LNCAP (cell line): ENCODE data around the gene GNAT2.

ENCODE experiments used
- TF ChIP-seq, protein P1 (sequence below): fragments of 450-650 bp; IDR thresholded peaks from 2 replicates; pipeline ENCODE4 v1.5.1; 2017; ENCODE audit warnings: mild to moderate bottlenecking

Gene GNAT2

DNA sequence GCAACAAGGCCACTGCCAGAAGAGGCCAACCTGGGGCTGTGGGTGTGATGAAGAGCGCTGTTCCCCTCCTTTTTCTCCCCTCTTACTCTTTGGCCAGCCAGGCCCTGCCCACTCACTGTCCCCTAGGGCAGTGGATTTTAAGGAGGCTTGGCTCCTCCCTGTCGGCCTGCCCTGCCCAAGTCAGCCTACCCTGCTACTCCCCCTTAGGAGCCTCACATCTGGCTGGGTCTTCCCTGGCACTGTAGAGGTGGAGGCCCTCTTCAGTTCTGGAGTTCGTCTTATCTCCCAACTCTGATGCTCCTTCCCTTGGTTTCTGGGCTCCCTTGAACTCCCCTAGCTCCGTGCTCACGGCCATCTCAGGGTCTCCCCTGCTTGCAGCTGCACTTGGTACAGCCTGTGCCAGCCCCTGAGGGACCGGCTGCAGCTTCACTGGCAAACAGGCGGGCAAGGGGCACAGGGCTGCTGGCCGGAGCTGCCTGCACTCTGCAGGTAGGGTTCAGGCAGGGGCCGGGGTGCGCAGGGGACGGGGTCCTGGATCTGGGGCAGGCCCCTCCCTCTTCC, 4.3 kb upstream of the GNAT2 start:
- TF ChIP-seq, protein P1, sequence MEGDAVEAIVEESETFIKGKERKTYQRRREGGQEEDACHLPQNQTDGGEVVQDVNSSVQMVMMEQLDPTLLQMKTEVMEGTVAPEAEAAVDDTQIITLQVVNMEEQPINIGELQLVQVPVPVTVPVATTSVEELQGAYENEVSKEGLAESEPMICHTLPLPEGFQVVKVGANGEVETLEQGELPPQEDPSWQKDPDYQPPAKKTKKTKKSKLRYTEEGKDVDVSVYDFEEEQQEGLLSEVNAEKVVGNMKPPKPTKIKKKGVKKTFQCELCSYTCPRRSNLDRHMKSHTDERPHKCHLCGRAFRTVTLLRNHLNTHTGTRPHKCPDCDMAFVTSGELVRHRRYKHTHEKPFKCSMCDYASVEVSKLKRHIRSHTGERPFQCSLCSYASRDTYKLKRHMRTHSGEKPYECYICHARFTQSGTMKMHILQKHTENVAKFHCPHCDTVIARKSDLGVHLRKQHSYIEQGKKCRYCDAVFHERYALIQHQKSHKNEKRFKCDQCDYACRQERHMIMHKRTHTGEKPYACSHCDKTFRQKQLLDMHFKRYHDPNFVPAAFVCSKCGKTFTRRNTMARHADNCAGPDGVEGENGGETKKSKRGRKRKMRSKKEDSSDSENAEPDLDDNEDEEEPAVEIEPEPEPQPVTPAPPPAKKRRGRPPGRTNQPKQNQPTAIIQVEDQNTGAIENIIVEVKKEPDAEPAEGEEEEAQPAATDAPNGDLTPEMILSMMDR, result no peak

- TF ChIP-seq, protein P1, result no peak
Observed at GRCh38 chr1:109622895-109623294, 3.5 kb upstream of the GNAT2 start.

DNA sequence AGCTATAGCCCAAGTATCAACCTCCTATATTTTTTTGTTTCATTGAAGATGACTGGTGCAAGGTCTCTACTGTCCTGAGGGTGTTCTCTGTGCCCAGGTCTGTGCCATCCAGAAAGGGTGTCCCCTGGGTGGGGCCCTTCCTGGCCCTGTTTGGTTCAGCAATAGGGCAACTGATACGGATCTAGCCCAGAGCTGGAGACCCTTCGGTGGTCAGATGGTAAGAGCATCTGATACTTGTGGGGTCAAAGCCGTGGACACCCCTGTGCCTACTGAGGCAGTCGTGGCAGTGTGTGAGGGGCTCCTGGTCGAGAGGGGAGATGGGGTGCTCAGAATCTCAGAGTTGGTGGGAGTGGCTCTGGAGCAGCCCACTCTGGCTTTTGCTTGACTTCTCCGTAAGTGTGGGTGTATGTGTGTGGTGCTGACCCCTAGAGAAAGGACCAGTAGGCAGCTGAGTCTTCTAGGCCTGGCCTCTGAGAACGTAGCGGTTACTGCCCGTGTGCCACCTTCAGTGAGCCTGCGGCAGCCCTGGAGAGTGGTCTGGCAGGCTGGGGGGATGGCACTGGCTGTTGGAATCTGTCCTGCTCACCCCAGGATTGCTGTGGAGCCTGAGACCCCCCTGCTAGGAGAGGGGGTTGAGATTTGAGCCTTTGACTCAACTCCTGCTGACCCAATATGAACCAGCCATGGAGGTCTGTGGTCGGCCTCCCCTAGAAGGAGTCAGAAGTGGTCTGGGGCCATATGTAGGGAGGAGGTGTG, 2.9 kb upstream of the GNAT2 start:
- TF ChIP-seq, protein P1, result no peak

DNA sequence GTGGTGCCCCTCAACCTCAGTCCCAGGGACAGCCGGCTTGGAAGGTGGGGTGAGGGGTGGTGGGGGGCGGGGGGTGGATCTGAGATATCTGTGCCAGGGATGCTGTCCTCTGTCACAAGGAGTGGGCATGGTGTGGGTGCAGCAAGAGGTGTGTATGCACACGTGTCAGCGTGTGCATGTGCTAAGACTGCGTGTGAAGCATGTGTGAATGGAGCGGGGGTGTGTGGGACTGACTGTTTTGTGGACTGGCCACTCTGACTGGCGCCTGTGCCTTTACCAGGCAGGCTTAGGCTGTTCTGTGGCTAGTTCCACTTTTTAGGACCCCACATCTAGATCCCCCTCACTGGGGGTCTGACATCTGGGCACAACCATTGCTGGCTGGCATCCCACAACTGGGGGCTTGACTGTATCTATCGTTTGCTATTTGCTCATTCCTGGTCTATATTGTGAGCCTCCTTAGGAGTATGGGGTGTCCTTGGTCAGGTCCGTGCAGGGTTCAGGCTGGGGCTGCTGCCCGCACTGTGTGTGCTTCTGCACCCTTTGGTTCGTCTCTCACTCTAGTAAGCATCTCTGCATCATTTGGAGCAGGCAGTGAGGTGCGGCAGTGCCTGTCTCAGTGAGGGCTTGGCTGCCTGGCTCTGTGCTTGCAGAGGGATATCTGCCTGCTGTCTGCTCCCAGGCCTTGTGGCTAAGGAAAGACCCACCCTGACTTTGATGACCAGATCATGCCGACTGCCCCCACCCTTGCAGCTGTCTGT, 2.1 kb upstream of the GNAT2 start:
- TF ChIP-seq, protein P1, result no peak

DNA sequence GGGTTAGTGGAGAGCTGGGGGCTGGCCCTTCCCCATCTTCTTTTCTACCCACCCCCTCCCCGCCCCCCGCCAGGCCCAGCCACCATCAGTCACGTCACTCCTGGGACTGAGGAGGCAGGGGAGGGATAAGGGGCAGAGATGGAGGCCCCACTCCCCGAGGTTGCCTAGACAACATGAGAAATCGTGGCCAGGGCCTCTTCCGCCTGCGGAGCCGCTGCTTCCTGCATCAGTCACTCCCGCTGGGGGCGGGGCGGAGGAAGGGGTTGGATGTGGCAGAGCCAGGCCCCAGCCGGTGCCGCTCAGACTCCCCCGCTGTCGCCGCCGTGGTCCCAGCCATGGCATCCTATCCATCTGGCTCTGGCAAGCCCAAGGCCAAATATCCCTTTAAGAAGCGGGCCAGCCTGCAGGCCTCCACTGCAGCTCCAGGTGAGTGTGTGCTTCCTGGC, 1.4 kb upstream of the GNAT2 start:
- TF ChIP-seq, protein P1, result no peak

DNA sequence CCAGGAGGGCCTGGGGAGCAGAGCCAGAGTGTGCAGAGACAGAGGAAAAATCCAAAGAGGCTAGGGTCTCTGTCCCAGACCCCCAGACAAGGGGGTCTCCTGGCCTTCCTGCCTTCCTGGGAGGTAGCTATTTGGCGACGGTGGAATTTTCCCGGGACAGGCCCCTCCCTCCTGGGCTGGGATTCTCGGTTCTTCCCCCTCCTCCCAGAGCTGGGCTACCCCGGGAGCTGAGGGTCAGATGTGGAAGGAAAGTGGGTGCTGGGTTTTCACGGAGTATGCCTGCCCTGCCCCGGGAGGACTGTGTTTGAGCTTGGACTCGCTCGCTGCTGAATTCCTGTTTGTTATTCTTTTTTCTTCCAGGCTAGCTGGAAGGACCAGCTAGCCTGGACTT, 980 bp upstream of the GNAT2 start:
- TF ChIP-seq, protein P1, result no peak

DNA sequence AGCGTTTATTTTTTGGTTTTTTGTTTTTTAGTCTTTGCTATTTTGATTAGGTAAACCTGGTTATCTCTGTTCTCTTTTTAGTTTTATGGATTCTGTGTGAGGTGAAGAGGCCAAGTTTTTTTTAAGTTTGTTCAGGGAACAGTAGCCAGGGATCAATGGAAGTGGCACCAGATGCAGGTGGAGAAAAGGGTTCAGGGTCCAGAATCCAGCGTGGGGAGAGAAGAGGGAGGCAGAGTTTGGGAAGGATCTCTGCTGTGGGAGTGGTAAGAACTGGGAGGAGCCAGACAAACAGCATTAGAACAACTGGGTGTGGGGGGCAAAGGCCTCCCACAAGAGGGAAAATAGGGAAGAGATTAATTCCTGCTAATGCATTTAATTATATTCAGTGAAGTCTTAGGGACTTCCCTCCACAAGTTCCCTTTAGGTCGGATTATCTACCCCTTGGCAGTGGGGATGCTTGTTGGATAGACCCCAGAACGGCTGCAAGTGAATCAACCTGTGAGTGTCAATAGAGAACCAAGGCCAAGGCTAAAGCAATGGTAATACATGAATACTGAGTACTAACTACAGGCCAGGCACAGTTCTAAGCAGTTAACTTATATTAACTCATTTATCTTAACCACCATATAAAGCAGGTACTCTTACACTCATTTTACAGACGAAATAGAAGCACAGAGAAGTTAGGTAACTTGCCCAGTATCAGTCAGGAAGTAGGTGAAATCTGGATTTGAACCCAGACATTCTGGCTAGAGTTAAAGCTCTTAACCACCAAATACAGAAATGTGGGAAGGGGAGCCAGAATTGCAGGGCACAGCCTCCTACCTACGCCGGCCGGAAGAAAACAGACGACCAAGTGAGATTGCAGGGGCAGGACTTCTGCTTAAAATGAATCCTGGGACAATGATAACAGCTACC, 498 bp downstream of the GNAT2 start:
- TF ChIP-seq, protein P1, result no peak
